NCI-H128 (cell line): ENCODE results near the gene IL15.
"Not testable (repeated sequence)": the region's sequence is repeated elsewhere in the genome, so short reads cannot be mapped to it uniquely, and the experiment has no call there.

Experiments used
- DNase-seq: peaks from one replicate; lab custom pipeline; 2025; ENCODE audit not compliant: unreplicated experiment; lab: John Stamatoyannopoulos, UW

The IL15 gene, protein sequence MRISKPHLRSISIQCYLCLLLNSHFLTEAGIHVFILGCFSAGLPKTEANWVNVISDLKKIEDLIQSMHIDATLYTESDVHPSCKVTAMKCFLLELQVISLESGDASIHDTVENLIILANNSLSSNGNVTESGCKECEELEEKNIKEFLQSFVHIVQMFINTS

DNA sequence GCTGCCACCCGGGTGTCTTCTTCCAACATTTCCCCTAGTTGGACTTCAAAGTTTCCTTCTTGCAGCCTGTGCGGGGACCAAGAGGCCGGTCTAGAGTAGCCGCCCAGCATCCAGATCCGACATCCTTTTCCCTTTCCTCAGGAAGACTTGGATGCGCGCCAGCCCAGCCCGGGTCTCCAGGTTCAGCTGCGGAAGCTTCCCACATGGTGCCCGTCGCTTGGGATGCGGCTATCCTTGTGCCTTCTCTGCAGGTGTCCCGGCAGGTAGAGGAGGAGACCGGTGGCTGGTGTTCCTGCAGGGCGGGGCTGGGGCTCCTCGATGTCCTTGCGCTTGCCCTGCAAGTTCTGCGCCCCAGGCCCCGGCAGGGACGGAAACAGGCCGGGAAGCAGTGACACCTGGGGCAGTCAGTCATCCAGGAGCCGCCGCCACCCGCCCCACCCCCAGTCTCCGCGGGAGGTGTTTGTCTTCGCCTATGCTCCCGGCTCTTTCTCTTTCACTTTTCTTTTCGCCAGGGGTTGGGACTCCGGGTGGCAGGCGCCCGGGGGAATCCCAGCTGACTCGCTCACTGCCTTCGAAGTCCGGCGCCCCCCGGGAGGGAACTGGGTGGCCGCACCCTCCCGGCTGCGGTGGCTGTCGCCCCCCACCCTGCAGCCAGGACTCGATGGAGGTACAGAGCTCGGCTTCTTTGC is at the start of gene IL15:
TSS of gene IL15 (plus strand) at position 502 of the 689 bp plus-strand sequence. CDS start 82,882 bp downstream, outside the sequence.
- no peak for DNase-seq

DNA sequence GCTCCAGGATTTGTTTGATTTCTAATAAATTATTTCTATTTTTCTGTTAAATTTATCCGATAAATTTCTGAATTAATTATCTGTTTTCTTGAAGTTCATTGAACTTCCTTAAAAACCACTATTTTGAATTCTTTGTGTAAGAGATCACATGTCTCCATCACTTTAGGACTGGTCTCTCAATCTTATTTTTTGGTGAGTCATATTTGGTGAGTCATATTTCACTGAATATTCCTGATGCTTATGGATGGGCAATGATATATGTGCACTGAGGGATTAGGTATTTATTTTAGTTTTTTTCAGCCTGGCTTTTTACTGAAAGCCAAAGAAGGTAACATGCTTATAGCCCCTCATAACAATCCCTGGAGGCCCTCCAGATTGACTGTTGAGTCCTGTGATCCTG is 48.5 kb upstream of the IL15 start:
- DNase-seq, result no peak

DNA sequence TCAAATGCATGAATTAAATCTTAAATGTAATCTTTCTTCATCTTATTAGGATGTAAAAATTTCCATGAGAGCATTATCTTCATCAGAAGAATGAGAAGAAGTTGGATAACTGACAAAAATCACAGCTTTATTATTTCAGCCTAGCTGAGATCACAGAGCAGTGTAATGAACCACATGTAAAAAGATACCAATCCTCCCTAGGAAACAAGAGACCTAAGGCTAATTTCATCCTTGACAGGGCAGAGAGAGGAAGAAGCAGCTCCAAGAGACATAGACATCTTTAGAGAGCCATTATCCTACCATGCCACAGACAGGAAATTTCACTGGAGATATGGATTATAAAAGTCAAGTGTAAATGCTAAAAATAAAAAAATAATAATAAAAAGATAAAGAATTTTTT is 40.9 kb upstream of the IL15 start:
- no peak for DNase-seq

- no peak for DNase-seq
Observed at GRCh38 chr4:141599853-141600252, 36.5 kb upstream of the IL15 start.

- not testable (repeated sequence) for DNase-seq
Observed at GRCh38 chr4:141604683-141605082, 31.7 kb upstream of the IL15 start.

DNA sequence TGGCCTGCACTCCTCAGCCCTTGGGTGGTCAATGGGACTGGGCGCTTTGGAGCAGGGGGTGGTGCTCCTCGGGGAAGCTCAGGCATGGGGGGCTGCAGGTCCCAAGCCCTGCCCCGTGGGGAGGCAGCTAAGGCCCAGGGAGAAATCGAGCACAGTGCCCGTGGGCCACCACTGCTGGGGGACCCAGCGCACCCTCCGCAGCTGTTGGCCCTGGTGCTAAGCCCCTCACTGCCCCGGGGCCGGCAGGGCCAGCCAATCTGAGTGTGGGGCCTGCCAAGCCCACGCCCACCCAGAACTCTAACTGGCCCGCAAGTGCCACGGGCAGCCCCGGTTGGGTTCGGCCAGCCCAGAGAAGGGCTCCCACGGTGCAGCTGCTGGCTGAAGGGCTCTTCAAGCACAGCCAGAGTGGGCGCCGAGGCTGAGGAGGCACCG is 30.9 kb upstream of the IL15 start:
- no peak for DNase-seq

GRCh38 chr4:141609243-141609642 is 27.1 kb upstream of the IL15 start:
- DNase-seq, result no peak

- no peak for DNase-seq
Observed at GRCh38 chr4:141610365-141610764, 26.0 kb upstream of the IL15 start.

GRCh38 chr4:141614878-141615586 is 21.4 kb upstream of the IL15 start:
- no peak for DNase-seq

GRCh38 chr4:141615587-141615918 is 20.8 kb upstream of the IL15 start:
- not testable (repeated sequence) for DNase-seq

DNA sequence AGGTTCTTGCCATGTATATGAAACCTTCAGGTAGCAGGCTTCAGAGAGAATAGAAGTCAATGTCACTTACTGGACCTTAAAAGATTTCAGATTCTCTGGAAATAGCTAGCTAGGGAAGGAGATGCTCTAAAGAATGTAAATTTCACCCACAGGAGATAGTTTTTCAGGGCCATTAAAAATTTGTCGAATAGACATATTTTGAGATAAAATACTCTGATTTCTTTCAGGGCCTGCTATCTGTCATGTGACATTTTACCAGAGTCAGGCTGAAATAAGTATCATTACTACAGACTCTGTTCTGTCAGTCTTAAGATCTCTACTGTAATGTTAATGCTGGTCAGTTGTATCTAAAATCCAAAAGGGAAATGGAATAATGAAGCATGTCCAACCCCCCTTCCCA is 15.7 kb upstream of the IL15 start:
- DNase-seq, result no peak

GRCh38 chr4:141625023-141625422 is 11.4 kb upstream of the IL15 start:
- DNase-seq, result no peak

GRCh38 chr4:141630854-141631253 is 5.5 kb upstream of the IL15 start:
- no peak for DNase-seq

GRCh38 chr4:141635736-141636081 is 674 bp upstream of the IL15 start:
- DNase-seq, result no peak

DNA sequence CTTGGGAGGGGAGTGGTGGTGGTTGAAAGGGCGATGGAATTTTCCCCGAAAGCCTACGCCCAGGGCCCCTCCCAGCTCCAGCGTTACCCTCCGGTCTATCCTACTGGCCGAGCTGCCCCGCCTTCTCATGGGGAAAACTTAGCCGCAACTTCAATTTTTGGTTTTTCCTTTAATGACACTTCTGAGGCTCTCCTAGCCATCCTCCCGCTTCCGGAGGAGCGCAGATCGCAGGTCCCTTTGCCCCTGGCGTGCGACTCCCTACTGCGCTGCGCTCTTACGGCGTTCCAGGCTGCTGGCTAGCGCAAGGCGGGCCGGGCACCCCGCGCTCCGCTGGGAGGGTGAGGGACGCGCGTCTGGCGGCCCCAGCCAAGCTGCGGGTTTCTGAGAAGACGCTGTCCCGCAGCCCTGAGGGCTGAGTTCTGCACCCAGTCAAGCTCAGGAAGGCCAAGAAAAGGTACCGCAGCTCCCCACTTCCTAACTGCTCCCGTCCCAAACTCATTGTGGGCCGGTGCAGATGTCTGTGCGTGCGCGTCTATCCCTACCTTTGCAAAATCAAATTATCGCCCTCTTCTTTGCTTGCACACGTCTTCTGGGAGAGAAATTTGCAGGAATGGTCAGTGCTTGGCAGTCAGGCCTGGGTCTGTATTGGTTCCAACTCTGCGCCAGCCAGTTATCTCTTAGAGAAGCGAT is 533 bp downstream of the IL15 start:
- no peak for DNase-seq

GRCh38 chr4:141637565-141637964 is 1.2 kb downstream of the IL15 start:
- no peak for DNase-seq

DNA sequence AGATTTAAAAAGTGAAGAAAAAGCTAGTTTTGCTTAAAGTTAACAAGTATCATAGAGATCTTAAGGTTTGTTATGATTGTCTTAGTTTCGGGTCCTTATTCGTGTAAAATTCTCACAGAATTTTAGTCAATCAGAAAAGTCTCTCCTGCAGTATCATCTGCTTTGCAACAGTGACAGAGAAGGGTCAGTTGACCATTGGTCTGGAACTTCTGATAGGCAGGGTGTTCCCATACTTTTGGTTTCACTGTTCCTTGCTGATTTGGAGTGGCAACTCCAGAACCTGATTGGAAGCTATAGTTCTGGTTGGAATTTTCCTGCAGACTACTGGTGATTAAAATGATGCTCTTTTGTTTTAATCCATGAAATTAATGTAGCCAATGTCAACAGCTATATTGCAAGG is 1.8 kb downstream of the IL15 start:
- no peak for DNase-seq

GRCh38 chr4:141640696-141641095 is 4.3 kb downstream of the IL15 start:
- no peak for DNase-seq

GRCh38 chr4:141642063-141642462 is 5.7 kb downstream of the IL15 start:
- DNase-seq, result no peak

DNA sequence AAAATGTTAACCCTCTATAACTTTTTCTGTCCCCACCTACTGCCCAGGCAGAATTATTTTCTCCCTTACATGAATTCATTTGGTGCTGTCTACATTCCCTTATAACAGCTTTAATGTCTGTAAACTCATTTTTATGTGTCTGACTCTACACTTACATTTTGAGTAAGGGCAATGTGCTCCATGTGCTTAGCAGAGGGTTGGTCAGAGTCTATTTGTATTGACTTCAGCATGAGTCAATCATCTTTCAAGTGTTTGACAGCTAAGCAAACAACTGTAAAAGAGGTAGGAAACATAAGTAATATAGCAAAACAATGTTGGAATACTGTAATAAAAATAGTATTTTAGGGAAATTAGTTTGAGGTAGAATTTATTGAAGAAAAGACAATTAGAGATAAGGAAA is 6.3 kb downstream of the IL15 start:
- no peak for DNase-seq

DNA sequence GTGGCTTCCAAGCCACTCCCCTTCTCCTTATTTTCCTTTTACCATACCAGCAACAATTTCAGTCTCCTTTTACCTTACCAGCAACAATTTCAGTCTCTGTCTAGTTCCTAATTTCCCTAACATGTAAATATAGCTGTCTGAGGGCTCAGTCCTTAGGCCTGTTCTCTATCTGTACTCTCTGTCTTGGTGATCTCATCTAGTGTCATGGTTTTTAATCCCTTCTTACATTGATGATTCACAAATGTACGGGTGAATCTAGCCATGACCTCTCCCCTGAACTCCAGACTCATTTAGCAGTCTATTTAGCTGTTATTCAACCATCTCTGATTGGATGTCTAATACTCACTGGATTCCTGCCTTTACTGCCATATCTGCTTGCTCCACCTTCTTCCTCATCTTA is 7.2 kb downstream of the IL15 start:
- no peak for DNase-seq
